A549 treated with RU486 at 1 μM for 4 hours (cell line): ENCODE data around the gene SPTSSA. TPM values are rescaled to one million over a fixed set of nuclear protein-coding genes. Genes with fewer than 3 reads are reported as not detected.

Experiments used
- total RNA-seq: library from RNA; stranded (reverse); fragments of 200-300 nt; extraction: Qiagen RNA extraction; gene quantifications from 5 replicates; pipeline ENCODE4 v1.2.3, GENCODE V29; 2022; ENCODE audit warnings: low read depth

The SPTSSA gene, protein sequence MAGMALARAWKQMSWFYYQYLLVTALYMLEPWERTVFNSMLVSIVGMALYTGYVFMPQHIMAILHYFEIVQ
- total RNA-seq: 15.0 to 28.8 TPM (median 25.2 TPM) in 5 replicates

GRCh38 chr14:34462132-34462893, at the start of gene SPTSSA:
Gene SPTSSA (minus strand): TSS chr14:34462240. CDS start chr14:34462207, 33 bp downstream.

Other genes starting within 250 kb of the SPTSSA start
- 31.1 to 48.5 TPM (median 39.7 TPM) in 5 replicates for gene EAPP, start 77.5 kb upstream of the SPTSSA start, total RNA-seq
- 43.7 to 103 TPM (median 74.5 TPM) in 5 replicates for gene SNX6, start 167.9 kb upstream of the SPTSSA start, total RNA-seq